ENCODE data around the gene PPP1R1B.

Gene PPP1R1B

DNA sequence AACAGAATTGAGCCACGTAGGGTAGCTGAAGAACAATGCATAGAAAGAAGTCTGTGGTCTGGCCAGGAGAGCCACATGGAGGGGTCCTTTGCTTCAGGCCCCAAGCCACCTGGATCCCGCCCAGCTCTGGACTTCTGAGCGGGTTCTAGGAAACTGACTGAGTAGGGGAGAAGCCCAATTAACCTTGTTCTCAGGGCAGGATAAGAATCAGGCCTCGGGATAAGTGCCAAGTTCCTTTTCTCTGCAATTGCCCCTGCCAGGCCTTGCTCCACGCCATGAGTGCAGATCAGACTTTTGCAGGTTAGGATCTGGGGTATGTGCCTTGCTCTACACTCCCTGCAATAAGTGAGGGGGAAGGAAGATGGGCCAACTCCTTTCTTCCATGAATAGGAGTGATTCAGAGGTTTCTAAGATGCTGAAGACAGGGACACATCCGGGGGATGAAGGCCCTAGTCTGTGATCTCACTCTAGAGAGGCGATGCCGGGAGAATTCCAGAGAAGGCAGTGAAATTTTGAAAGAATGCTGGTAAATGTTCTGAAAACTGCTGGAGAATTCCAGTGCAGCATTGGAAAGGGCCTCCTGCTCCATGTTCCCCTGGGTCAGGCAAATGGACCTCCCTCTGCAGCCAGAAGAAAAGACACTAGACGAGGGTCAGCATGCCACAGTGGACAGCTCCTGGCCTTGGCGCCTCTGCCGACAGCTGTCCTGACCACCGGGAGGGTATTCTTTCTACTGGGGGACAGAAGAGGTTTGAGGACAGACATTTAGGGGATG is 24.8 kb upstream of the PPP1R1B start:
- H3K27ac ChIP-seq (ENCODE audit: low read depth, low read length): no peak overlapping the region
- H3K27me3 ChIP-seq (ENCODE audit: control insufficient read depth in 1 of 2, insufficient read depth in 2 of 2, low read length in 2 of 2): peaks cover 76 to 99% of the 10 kb centered on the region in 2 donors
- H3K4me1 ChIP-seq (ENCODE audit: insufficient read depth, low read length): peaks cover 20% of the 10 kb centered on the region
- H3K4me3 ChIP-seq (ENCODE audit: low read depth in 1 of 2, low read length in 2 of 2): no peak overlapping the region
- H3K9me3 ChIP-seq (ENCODE audit: low read length): no peaks in the 10 kb centered on the region
- no peak overlapping the region for H3K9ac ChIP-seq (ENCODE audit: low read length)
- H3K36me3 ChIP-seq (ENCODE audit: insufficient read depth, low read length): no peaks in the 10 kb centered on the region

DNA sequence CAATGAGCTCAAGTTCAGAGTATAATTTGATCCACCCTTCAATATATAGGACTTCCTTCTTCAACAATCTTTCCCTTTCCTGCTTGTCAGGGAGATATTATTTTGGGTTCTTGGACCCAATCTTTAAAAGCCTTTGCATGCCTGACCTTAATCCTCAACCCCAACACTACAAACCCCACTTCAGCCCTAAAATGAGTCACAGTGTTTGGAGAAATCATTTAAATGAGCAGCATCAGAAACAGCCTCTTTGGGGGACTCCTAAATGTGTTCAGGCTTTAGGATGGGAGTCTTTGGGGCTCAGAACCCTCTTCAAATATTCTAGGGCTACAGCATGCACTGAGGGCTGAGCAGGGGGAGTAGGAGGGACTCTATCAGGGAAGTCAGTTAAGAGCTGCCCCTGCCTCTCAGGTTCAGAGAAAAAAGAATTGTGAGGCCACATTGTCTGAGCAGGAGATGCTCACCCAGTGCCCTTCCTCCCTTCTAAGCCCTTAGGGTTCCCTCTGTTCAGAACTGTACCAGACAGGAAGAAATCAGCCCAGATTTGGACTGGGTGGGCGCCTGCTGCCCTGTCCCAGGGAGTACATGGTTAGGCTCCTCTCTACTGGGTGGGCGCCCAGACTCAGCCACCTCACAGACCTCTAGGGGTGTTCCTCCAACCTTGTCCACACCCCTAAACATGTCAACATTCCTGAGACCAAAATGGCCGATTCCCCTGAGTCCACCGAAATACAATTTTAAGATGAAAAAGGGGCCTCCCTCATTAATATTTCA is 24.0 kb upstream of the PPP1R1B start:
- peaks cover 23% of the 10 kb centered on the region for H3K4me1 ChIP-seq (ENCODE audit: insufficient read depth, low read length)
- no peaks in the 10 kb centered on the region for H3K36me3 ChIP-seq (ENCODE audit: insufficient read depth, low read length)
- H3K9me3 ChIP-seq (ENCODE audit: low read length): no peaks in the 10 kb centered on the region
- no peak overlapping the region for H3K27ac ChIP-seq (ENCODE audit: low read depth, low read length)
- no peak overlapping the region for H3K9ac ChIP-seq (ENCODE audit: low read length)
- peaks cover 82 to 99% of the 10 kb centered on the region in 2 donors for H3K27me3 ChIP-seq (ENCODE audit: control insufficient read depth in 1 of 2, insufficient read depth in 2 of 2, low read length in 2 of 2)
- no peak overlapping the region for H3K4me3 ChIP-seq (ENCODE audit: low read depth in 1 of 2, low read length in 2 of 2)

DNA sequence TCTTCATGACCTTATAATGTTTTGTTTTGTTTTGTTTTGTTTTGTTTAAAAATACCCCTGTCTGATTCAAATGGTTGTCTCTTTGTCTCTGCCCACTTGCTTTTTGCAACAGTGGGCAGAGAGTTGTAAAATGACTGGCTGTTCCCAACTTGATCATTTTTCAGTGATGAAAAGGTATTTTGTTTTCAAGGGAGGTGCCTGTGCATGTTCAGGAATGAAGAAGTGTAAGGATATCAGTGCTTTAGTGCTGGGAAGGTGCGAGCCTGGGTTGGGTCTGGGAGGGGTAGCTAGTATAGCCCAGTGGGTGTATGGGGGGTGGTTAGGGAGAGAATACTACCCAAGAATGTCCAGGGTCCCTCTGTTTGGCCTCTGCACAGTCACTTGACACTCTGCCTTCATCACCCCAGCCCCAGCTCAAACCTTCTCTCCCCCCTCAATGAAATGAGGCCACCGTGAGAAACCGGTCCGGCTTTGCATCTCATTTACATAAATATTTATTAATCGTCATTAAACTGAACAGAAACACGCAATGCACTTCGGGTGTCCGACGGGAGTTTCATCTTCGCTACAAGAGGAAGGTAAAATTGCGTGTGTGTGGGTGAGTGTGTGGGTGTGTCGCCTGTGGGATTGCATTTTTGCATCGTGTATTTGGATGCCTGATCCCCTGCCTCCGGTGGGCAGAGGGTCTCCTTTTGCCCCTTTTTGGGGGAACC is 23.3 kb upstream of the PPP1R1B start:
- Histone ChIP-seq H3K27me3 (ENCODE audit: control insufficient read depth in 1 of 2, insufficient read depth in 2 of 2, low read length in 2 of 2) (peaks cover 77 to 99% of the 10 kb centered on the region in 2 donors), H3K27ac (ENCODE audit: low read depth, low read length) (no peak overlapping the region), H3K4me3 (ENCODE audit: low read depth in 1 of 2, low read length in 2 of 2) (no peak overlapping the region), H3K4me1 (ENCODE audit: insufficient read depth, low read length) (peaks cover 22% of the 10 kb centered on the region), H3K9me3 (ENCODE audit: low read length) (no peaks in the 10 kb centered on the region), H3K9ac (ENCODE audit: low read length) (no peak overlapping the region), H3K36me3 (ENCODE audit: insufficient read depth, low read length) (no peaks in the 10 kb centered on the region)

DNA sequence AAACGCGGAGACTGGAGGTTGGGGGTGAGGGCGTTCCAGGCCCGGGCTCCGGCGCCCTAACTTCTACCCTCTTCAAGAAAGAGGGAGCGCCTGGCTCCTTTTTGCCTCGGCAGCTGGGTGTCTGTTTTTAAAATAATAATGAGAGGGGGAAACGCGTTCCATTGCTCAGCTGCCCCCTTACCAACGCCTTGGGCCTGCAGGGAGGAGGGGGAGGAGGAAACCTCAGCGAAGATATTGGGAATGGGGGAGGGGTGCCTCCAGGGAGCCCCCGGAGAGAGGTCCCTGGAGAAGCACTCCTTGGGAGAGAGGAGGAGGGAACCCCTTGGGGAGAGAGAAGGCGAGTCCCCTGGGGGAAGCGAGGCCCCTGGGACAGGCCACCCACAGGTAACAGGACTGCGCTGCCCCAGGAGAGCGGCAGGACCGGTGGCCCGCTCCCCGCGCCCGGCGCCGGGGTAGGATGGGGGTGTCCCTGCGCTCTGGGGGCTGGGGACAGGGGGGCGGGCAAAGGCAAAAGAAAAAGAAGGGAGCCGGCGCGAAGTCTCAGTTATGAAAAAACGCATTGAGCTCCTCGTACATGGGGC is 21.8 kb upstream of the PPP1R1B start:
- Histone ChIP-seq H3K4me3 (ENCODE audit: low read depth in 1 of 2, low read length in 2 of 2) (no peak overlapping the region), H3K9ac (ENCODE audit: low read length) (no peak overlapping the region), H3K9me3 (ENCODE audit: low read length) (no peaks in the 10 kb centered on the region), H3K27ac (ENCODE audit: low read depth, low read length) (no peak overlapping the region), H3K4me1 (ENCODE audit: insufficient read depth, low read length) (peaks cover 11% of the 10 kb centered on the region), H3K27me3 (ENCODE audit: control insufficient read depth in 1 of 2, insufficient read depth in 2 of 2, low read length in 2 of 2) (peaks cover 65 to 97% of the 10 kb centered on the region in 2 donors), H3K36me3 (ENCODE audit: insufficient read depth, low read length) (no peaks in the 10 kb centered on the region)

DNA sequence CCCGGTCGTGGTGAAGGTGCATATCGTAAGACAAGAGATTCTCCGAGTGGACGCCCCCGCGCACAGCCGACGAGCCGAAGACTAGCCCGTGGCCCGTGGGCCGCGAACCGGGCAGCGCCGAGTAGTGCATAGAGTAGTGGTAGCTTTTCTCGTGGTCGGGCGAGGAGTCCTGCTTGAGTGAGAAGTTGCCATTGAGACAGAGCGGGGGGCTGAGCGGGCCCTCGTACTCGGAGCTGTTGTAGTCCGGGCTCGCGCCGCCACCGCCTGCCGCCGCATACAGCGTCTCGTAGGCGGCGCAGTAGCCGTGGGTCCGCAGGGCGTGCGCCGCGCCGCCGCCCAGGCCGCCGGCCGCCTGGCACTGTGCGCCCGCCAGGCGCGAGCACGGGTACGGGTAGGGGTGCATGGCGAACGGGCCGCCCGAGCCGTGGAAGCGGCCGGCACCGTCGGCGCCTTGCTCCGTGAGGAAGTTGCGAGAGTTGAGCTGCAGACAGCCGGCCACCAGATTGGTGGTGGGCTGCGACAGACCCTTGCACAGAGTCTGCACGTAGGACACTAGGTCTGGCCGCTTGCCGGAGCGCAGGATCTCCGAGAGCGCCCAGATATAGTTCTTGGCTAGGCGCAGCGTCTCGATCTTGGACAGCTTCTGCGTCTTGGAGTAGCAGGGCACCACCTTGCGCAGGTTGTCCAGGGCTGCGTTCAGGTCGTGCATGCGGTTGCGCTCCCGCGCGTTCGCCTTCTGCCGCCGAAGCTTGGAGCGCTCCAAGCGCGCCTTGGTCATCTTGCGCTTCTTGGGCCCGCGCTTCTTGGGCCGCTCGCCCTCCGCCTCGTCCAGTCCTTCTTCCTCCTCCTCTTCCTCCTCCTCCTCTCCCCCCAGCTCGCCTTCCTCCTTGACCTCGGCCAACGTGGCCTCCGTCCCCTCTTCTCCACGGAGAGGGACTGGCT is 21.0 kb upstream of the PPP1R1B start:
- H3K4me3 ChIP-seq (ENCODE audit: low read depth in 1 of 2, low read length in 2 of 2): no peak overlapping the region
- peaks cover 58 to 89% of the 10 kb centered on the region in 2 donors for H3K27me3 ChIP-seq (ENCODE audit: control insufficient read depth in 1 of 2, insufficient read depth in 2 of 2, low read length in 2 of 2)
- no peak overlapping the region for H3K27ac ChIP-seq (ENCODE audit: low read depth, low read length)

DNA sequence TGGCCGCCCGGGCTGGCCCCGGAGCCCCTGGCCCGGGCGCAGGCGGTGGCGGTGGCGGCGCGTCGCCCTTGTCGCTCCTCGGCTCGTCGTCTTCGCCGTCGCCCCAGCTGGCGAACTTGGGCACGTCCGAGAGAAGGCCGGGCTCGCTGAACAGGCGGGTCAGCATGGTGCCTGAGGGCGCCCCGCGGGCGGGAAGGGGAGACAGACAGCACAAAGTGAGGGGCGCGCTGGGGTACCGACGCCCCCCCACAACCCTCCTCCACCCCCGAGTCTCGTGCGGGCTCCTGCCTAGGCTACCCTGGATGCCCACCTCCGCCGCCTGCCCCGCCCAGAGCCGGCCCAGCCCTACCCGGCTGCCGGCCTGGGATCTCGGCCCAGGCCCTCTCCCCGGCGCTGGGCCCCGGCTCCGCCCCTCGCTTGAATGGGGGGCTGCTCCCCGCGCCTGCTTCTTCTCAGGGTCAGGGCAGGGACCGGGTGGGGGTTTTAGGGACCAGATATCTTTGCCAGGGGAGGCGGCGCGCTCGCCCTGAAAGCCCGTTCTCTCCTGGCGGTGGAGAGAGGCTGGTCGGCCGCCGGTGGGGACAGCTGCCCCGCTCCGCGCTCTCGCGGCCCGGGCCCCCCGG is 20.2 kb upstream of the PPP1R1B start:
- Histone ChIP-seq H3K4me3 (ENCODE audit: low read depth in 1 of 2, low read length in 2 of 2) (peak overlapping the region in 1 of 2 donors; percentile 20), H3K9me3 (ENCODE audit: low read length) (no peaks in the 10 kb centered on the region), H3K4me1 (ENCODE audit: insufficient read depth, low read length) (peaks cover 11% of the 10 kb centered on the region), H3K9ac (ENCODE audit: low read length) (no peak overlapping the region), H3K27ac (ENCODE audit: low read depth, low read length) (no peak overlapping the region), H3K27me3 (ENCODE audit: control insufficient read depth in 1 of 2, insufficient read depth in 2 of 2, low read length in 2 of 2) (peaks cover 50 to 81% of the 10 kb centered on the region in 2 donors), H3K36me3 (ENCODE audit: insufficient read depth, low read length) (no peaks in the 10 kb centered on the region)

More for the DNA sequence above, 21.0 kb upstream of the PPP1R1B start:
- H3K9me3 ChIP-seq (ENCODE audit: low read length): no peaks in the 10 kb centered on the region
- peaks cover 11% of the 10 kb centered on the region for H3K4me1 ChIP-seq (ENCODE audit: insufficient read depth, low read length)
- H3K36me3 ChIP-seq (ENCODE audit: insufficient read depth, low read length): no peaks in the 10 kb centered on the region
- no peak overlapping the region for H3K9ac ChIP-seq (ENCODE audit: low read length)

DNA sequence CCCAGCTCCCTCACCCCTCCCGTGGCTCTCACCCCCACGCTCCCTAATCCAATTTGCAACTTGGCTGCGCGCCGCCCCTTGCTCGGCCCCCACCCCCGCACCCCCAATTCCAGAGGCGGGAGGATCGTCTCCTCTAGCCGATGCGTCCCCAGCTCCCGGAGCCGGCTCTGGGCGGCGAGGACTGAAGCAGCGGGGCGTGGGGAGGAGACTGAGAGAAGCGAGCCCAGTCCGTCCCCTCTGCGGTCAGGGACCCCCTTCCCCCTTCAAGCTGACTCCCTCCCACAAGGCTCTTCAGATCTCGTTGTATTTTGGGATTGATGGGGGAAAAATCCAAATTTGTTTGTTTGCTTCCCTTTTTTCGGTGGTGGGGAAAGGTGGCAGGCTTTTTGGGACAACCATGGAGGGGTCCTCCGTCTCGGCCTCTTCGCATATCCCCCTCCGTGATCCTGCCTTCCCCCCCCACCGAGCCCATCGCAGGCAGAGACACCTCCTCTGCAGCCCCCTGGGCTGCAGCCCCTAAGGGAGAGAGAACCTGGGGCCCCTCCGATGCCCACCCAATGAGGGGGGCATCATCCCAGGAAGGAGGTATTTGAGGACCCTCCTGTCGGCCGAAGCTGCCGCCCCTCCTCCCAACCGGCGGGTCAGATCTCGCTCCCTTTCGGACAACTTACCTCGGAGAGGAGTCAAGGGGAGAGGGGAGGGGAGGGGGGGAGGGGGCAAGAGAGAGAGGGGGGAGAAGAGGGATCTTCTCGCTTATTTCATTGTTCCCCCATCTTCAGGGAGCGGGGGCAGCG is 19.5 kb upstream of the PPP1R1B start:
- Histone ChIP-seq H3K9me3 (ENCODE audit: low read length) (no peaks in the 10 kb centered on the region), H3K27ac (ENCODE audit: low read depth, low read length) (no peak overlapping the region), H3K9ac (ENCODE audit: low read length) (no peak overlapping the region), H3K36me3 (ENCODE audit: insufficient read depth, low read length) (no peaks in the 10 kb centered on the region), H3K4me3 (ENCODE audit: low read depth in 1 of 2, low read length in 2 of 2) (no peak overlapping the region), H3K4me1 (ENCODE audit: insufficient read depth, low read length) (peaks cover 11% of the 10 kb centered on the region), H3K27me3 (ENCODE audit: control insufficient read depth in 1 of 2, insufficient read depth in 2 of 2, low read length in 2 of 2) (peaks cover 43 to 76% of the 10 kb centered on the region in 2 donors)

DNA sequence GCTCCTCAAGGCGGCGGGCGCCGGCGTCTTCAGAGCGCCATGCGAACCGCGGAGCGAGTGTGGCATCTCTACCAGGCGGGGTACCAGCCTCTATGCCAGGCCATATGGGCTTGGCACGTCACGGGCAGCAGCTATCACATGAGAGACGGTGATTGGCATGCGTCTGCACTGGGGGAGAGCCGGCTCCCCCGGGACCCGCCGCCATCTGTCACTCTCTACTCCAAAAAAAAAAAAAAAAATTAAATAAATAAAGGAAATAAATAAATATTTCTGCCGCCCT is 19.0 kb upstream of the PPP1R1B start, which contains the start of gene NEUROD2:
Gene NEUROD2 (minus strand): TSS at position 70 of the 280 bp plus-strand sequence. CDS start 1,321 bp downstream, outside the sequence.
- Histone ChIP-seq H3K9me3 (ENCODE audit: low read length) (no peaks in the 10 kb centered on the region), H3K27me3 (ENCODE audit: control insufficient read depth in 1 of 2, insufficient read depth in 2 of 2, low read length in 2 of 2) (peaks cover 38 to 76% of the 10 kb centered on the region in 2 donors), H3K36me3 (ENCODE audit: insufficient read depth, low read length) (no peaks in the 10 kb centered on the region), H3K27ac (ENCODE audit: low read depth, low read length) (no peak within 1 kb of the TSS), H3K9ac (ENCODE audit: low read length) (no peak within 1 kb of the TSS), H3K4me1 (ENCODE audit: insufficient read depth, low read length) (peaks cover 11% of the 10 kb centered on the region), H3K4me3 (ENCODE audit: low read depth in 1 of 2, low read length in 2 of 2) (peak within 1 kb of the TSS in 1 of 2 donors; percentile 20)

DNA sequence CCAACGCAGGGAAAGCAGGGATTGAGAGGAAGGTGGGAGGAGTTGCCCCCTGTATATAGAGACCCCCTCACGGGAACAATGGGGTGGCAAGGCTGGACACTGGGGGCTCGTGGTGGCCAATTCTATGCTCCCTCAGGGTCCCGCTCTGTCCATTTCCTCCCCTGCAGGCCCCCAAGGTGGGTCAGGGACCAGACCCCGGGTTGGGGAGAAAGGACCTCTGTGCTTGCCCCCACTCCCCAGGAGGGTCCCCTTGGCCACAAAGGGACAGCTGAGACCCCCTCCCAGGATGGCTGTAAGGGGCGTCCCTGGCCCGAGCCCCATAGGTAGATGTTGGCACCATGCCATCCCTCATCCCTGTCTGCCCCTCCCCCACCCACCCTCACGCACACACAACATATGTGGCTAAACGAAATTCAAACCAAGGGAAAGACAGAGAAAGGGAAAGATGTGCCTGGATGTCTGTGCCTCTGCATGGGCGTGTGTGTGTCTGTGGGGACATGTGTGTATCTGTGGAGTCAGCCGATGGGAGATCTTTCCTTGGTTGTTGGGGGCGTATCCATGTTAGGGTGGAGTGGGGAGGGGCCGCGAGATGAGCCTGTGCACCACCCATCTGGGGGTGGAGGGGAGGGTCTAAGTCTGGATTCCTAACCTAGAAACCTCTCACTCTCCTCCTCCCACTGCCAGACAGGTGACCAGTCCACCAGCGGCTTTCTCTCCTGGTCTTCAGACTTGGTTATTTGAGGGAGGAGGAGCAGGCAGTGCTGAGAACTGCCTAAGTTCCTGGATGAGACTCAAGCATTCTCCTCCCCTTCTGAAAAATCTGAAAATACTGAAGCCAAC is 18.4 kb upstream of the PPP1R1B start:
- no peaks in the 10 kb centered on the region for H3K9me3 ChIP-seq (ENCODE audit: low read length)

More for the DNA sequence above, 18.4 kb upstream of the PPP1R1B start:
- Histone ChIP-seq H3K27me3 (ENCODE audit: control insufficient read depth in 1 of 2, insufficient read depth in 2 of 2, low read length in 2 of 2) (peaks cover 32 to 75% of the 10 kb centered on the region in 2 donors), H3K9ac (ENCODE audit: low read length) (no peak overlapping the region), H3K4me1 (ENCODE audit: insufficient read depth, low read length) (peaks cover 11% of the 10 kb centered on the region), H3K27ac (ENCODE audit: low read depth, low read length) (no peak overlapping the region), H3K4me3 (ENCODE audit: low read depth in 1 of 2, low read length in 2 of 2) (no peak overlapping the region), H3K36me3 (ENCODE audit: insufficient read depth, low read length) (no peaks in the 10 kb centered on the region)

All from muscle layer of colon (tissue), 2 donors.